ENCODE results near the gene ECSIT.
"Not testable (repeated sequence)": the region's sequence is repeated elsewhere in the genome, so short reads cannot be mapped to it uniquely, and the experiment has no call there.

Gene ECSIT

GRCh38 chr19:11528551-11529341 lies at the start of gene ECSIT:
TSS of gene ECSIT (minus strand) at chr19:11529134. CDS start at chr19:11519170, 9,964 bp downstream.
- peak; percentile 62 to 98 (median 94) for DNase-seq

- DNase-seq: no peak
Measured at GRCh38 chr19:11577451-11578257, 48.7 kb upstream of the ECSIT start, which contains the start of gene ACP5. TSS of gene ACP5 (minus strand) at chr19:11577645. CDS start at chr19:11577317, 328 bp downstream.

GRCh38 chr19:11576227-11576626 lies 47.3 kb upstream of the ECSIT start:
- DNase-seq: no peak

GRCh38 chr19:11574689-11575088 lies 45.8 kb upstream of the ECSIT start:
- DNase-seq: no peak

GRCh38 chr19:11573763-11574162 lies 44.8 kb upstream of the ECSIT start:
- not testable (repeated sequence) for DNase-seq

- DNase-seq: not testable (repeated sequence)
Measured at GRCh38 chr19:11573354-11573753, 44.4 kb upstream of the ECSIT start.

GRCh38 chr19:11570039-11570462 lies 41.1 kb upstream of the ECSIT start:
- DNase-seq: peak in 1 of 58 donors; percentile 16

GRCh38 chr19:11566164-11566563 lies 37.2 kb upstream of the ECSIT start:
- no peak for DNase-seq

GRCh38 chr19:11565649-11565980 lies 36.7 kb upstream of the ECSIT start:
- DNase-seq: not testable (repeated sequence)

GRCh38 chr19:11564082-11564807 lies 35.3 kb upstream of the ECSIT start:
- DNase-seq: not testable (repeated sequence)

GRCh38 chr19:11563532-11563931 lies 34.6 kb upstream of the ECSIT start:
- DNase-seq: no peak

- peak in 16 of 58 donors; percentile 0 to 64 (median 20) for DNase-seq
Measured at GRCh38 chr19:11560404-11561051, 31.6 kb upstream of the ECSIT start.

- DNase-seq: peak; percentile 85 to 99 (median 96)
Measured at GRCh38 chr19:11558881-11559828, 30.2 kb upstream of the ECSIT start, which contains the start of gene ELOF1. TSS of gene ELOF1 (minus strand) at chr19:11559230. CDS start at chr19:11554347, 4,883 bp downstream.

- no peak for DNase-seq
Measured at GRCh38 chr19:11556634-11557420, 27.9 kb upstream of the ECSIT start.

GRCh38 chr19:11555246-11555645 lies 26.3 kb upstream of the ECSIT start:
- peak in 6 of 58 donors; percentile 5 to 24 (median 12) for DNase-seq

GRCh38 chr19:11554160-11554559 lies 25.2 kb upstream of the ECSIT start:
- DNase-seq: no peak

GRCh38 chr19:11552666-11553372 lies 23.9 kb upstream of the ECSIT start:
- no peak for DNase-seq

- DNase-seq: peak in 1 of 58 donors; percentile 6
Measured at GRCh38 chr19:11551603-11552235, 22.8 kb upstream of the ECSIT start.
